NCI-H1092 (cell line): Measurements from ENCODE around the gene ZNF12.
"Not testable (repeated sequence)": the region's sequence is repeated elsewhere in the genome, so short reads cannot be mapped to it uniquely, and the experiment has no call there.

Experiments
- DNase-seq: peaks from one replicate; lab custom pipeline; 2025; lab: John Stamatoyannopoulos, UW

ZNF12 gene

DNA sequence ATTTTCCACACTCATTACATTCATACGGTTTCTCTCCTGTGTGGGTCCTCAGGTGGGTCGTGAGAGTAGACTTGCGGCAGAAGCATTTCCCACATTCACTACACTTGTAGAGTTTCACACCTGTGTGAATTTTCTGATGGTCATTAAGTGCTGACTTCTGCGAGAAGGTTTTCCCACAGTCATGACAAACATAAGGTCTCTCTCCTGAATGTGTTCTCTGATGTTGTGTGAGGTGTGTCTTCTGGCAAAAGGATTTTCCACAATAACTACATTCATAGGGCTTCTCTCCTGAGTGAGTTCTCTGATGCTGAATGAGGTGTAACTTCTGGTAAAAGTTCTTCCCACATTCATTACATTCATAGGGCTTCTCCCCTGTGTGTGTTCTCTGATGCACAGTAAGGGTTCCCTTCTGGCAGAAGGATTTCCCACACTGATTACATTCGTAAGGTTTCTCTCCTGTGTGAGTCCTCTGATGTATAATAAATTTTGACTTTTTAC, 15.1 kb downstream of the ZNF12 start:
- DNase-seq: no peak

DNA sequence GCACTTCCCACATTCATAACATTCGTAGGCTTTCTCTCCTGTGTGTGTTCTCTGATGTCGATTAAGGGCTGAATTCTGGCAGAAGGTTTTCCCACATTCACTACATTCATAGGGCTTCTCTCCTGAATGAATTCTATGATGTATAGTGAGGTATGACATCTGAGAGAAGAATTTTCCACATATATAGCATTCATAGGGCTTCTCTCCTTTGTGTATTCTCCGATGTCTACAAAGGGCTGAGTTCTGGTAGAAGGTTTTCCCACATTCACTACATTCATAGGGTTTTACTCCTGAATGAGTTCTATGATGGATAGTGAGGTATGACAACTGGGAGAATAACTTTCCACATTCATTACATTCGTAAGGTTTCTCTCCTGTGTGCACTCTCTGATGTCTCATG, 15.6 kb downstream of the ZNF12 start:
- DNase-seq: no peak

DNA sequence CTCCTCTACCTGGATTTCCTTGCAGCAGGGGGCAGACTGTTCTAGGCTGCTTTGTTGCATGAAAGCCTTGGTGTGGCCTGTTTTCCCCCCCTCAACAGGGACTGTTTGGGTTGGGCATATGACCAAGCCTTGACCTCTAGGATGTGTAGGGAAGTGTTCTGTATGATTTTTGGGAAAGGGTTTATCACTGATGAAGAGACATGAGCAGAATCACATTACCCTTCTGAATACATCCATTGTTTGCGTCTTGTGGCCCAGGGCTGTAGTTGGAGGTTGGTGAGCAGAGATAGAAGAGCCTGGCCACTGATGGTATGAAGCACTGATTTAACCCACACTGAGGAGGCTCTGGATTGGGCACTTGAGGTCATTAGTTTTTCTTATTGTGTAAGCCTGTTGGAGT, 26.6 kb downstream of the ZNF12 start:
- no peak for DNase-seq

- DNase-seq: no peak
These were observed 30.8 kb downstream of the ZNF12 start for GRCh38 chr7:6675807-6676405.

GRCh38 chr7:6670851-6671250, 35.9 kb downstream of the ZNF12 start:
- DNase-seq: not testable (repeated sequence)

DNA sequence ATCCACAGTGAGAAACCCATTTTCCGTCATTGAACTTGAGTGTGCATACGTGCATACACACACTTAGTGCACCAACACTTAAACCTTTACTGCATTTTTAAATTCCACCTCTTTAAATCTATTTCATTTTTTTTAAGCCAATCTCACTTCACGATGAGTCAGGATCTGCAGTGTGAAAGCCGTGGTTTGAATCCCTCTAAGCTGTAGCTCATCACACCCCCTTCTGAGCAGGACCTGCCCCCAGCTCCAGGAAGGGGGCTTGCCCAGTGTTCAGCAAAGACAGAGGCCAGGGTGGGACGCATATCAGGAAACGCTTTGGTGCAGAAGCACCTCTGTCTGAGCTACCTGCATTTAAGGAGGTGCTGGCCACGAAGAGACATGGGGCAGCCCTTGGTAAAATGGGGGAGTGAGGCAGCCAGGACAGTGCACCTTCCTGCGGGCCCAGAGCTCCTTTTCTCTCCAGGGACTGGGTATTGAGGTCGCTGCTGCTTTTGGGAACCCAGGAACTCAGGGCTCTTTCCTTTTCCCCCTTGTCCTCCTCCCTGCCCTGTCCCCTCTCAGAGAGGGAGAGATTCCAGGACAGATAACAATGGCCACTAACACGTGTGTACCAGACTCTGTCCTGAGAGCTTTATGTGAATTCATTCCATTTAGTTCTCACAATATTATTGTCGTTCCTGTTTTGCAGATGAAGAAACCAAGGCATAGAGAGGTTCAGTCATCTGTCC, 48.0 kb downstream of the ZNF12 start:
- DNase-seq: no peak

- no peak for DNase-seq
These were observed 50.3 kb downstream of the ZNF12 start for GRCh38 chr7:6656413-6656812.

DNA sequence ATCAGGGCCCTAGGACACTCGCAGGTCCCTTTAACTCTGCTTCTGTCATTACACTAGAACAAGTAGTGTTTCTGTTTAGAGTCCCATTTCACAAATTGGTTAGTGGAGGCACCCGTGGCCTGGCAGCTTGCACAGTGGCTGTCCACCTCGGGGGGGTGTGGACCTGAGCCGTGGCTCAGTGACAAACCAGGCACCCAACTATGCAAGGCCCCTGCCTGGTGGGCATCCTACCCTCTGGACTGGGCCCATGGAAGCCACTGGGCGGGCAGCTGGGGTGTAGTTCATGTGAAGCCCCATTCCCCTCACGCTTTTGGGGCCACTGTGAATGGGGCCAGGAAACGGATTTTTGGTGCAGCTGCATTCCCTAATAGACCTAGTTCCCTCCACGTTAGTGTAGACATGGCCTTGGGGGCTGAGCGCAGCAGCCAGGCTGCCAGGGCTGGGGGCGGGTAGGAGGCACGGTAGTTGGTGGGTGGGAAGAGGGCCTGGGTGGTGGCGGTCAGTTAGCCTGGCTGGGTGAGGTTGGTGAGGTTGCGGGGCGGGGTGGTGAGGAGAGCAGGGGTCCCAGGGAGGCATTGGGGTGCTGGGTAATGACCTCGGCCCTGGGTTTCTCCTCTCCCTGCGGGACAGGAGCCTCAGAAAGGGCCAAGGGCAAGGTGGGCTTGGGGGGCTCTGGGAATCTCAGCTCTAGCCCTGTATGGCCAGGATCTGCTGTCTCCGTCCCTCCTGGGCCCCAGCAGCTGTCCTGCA, 50.9 kb downstream of the ZNF12 start:
- DNase-seq: no peak

GRCh38 chr7:6654842-6655610, 51.7 kb downstream of the ZNF12 start:
- DNase-seq: no peak

GRCh38 chr7:6654113-6654841, 52.5 kb downstream of the ZNF12 start:
- no peak for DNase-seq

GRCh38 chr7:6653071-6654003, 53.4 kb downstream of the ZNF12 start:
- DNase-seq: no peak

GRCh38 chr7:6652446-6653011, 54.2 kb downstream of the ZNF12 start:
- DNase-seq: no peak

- DNase-seq: no peak
These were observed 54.8 kb downstream of the ZNF12 start for GRCh38 chr7:6651851-6652445.

DNA sequence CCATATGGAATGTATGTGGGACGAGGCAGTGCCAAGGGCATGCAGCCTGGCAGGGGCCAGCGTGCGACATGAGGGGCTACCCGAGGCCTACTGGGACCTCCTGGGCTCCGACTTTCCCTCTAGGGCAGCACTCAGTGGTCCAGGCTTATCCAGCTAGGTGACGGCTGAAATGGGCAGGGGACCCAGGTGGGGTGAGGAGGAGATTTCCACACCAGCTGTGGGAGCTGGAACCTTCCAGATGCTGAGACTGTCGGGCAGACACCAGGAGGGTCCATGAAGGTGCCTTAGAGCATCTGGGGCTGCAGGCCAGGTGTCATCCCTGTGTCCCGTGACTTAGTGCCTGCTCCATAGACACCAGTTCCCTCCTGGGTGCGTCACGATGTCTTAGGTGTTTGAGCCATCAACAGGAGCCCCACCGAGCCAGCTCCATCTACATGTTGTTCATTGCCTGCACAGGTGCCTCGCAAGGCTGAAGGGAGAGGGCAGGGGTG, 56.2 kb downstream of the ZNF12 start:
- no peak for DNase-seq

DNA sequence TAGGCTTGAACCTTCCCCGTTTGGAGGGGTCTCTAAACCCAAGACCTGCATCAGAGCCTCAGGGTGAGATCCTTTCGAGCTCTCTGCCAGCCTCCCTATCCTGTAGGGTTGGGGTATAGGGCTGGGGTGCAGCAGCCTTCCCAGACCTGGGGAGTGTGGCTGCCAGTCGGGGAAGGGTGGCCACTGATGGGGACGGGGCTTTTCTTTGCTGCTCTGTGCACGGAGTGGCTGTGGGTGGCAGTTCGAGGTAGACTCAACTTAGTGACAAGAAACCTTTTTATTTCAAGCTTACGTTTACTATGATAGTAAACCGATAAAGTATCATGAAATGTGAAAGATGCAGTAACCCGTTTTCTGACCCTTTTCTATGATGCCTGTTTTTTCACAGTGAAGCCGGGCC, 56.7 kb downstream of the ZNF12 start:
- no peak for DNase-seq

GRCh38 chr7:6649241-6649961, 57.3 kb downstream of the ZNF12 start:
- DNase-seq: no peak

DNA sequence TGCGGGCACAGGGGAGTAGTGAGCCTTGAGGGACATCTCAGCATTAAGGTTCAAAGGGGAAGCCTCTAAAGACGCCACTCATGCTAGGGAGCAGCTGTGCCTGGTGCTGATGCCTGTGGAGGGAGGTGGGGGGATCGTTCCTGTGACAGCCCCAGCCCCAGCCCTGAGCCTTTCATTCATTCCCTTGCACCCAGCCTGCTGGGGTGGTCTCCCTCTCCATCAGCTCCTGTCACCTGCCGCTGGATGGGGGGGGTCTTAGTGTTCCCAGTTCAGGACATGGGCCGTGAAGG, 58.0 kb downstream of the ZNF12 start:
- DNase-seq: no peak

DNA sequence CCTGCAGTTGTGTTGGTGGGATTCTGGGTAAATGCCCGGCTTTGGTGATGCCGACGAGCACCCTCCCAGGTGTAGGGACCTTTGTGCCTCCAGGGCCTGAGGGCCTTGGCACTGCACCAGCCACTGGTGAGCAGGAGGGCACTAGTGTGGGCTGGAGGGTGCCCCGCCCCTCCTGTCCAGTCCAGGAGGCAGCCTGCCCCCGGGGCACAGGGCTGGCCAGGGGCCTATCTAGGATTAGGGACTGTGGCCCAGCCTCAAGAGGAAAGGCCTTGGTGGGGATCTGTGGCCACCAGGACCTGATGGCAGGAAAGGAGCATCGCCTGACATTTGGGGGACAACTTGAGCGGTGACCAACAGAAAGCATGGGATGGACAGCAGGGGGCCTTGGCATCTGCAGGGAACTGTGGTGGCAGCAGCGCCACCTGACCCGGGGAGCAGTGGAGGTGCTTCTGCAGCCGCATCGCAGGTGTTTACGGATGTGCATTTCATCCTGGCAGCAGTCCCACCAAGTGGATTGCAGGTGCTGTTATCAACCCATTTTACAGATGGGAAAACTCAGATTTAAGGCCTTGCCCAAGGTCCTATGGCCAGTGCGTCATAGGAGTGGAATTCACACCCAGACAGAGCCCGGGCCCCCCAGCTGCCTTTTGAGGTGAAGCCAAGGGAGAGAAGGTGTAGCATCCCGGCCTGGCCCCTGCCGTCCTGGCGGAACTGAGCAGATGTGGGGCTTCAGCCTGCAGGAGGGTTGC, 58.5 kb downstream of the ZNF12 start:
- no peak for DNase-seq
